Measurements from ENCODE around the gene SCNN1A. TPM values are rescaled to one million over a fixed set of nuclear protein-coding genes. Genes with fewer than 3 reads are reported as not detected.

The SCNN1A gene
- total RNA-seq, 1 donor from 2014 or later, result 1.2 TPM

DNA sequence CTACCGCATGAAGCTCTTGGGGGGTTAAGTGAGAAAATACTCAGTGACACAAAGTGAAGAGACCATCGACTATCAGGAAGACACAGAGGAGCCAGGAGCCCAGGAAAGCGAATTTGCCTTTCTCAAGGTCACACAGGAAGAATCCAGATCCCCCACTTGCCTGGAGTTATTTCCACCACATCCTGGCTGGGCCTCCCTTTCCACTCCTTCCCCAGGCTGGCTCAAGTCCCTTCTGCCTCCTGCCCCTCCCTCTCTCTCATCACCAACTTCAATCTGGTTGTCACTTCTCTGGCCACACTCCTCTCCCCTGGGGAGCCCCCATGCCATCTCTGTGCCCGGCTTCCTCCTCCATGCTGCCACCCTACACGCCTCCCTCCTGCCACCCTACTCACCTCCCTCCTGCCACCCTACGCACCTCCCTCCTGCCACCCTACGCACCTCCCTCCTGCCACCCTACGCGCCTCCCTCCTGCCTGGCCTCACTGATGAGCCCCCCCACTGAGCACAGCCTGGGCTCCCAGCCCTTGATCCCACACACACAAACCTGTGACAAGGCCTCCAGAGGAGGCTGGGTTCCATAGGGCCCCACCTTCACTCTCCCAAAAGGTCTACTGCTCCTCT, 6.3 kb downstream of the SCNN1A start:
- peaks cover 7% of the 10 kb centered on the region for H3K27me3 ChIP-seq
- H3K27ac ChIP-seq, result no peak overlapping the region
- H3K9ac ChIP-seq, result no peak overlapping the region
- no peaks in the 10 kb centered on the region for H3K9me3 ChIP-seq (ENCODE audit: low read depth)
- H3K4me3 Mint-ChIP-seq, result no peak overlapping the region
- H3K4me2 ChIP-seq, result no peak overlapping the region
- no peak for DNase-seq (ENCODE audit: low spot score)
- H3K36me3 Mint-ChIP-seq, result no peaks in the 10 kb centered on the region
- H3K79me2 ChIP-seq (ENCODE audit: low read depth), result peaks cover 15% of the 10 kb centered on the region
- H3K4me1 ChIP-seq, result peaks cover 38% of the 10 kb centered on the region
- no peaks in the 10 kb centered on the region for H3K36me3 ChIP-seq
- peaks cover 38% of the 10 kb centered on the region for H3F3A ChIP-seq (ENCODE audit: low read depth)
- peaks cover 21% of the 10 kb centered on the region for H3K27me3 Mint-ChIP-seq (ENCODE audit: insufficient read depth, low read depth)
- no peak overlapping the region for H2AFZ ChIP-seq (replicated peaks)
- peak overlapping the region; percentile 42 for H3K27ac Mint-ChIP-seq
- peaks cover 42% of the 10 kb centered on the region for H3K4me1 Mint-ChIP-seq
- H3K9me3 Mint-ChIP-seq, result no peaks in the 10 kb centered on the region
- TF ChIP-seq, protein P1, sequence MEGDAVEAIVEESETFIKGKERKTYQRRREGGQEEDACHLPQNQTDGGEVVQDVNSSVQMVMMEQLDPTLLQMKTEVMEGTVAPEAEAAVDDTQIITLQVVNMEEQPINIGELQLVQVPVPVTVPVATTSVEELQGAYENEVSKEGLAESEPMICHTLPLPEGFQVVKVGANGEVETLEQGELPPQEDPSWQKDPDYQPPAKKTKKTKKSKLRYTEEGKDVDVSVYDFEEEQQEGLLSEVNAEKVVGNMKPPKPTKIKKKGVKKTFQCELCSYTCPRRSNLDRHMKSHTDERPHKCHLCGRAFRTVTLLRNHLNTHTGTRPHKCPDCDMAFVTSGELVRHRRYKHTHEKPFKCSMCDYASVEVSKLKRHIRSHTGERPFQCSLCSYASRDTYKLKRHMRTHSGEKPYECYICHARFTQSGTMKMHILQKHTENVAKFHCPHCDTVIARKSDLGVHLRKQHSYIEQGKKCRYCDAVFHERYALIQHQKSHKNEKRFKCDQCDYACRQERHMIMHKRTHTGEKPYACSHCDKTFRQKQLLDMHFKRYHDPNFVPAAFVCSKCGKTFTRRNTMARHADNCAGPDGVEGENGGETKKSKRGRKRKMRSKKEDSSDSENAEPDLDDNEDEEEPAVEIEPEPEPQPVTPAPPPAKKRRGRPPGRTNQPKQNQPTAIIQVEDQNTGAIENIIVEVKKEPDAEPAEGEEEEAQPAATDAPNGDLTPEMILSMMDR (IDR thresholded peaks at IDR 0.05), result no peak
- TF ChIP-seq EZH2 (IDR thresholded peaks at IDR 0.05) (no peak), EZH2phosphoT487 (IDR thresholded peaks at IDR 0.05) (no peak)
- no peaks in the 10 kb centered on the region for H4K20me1 ChIP-seq (ENCODE audit: low read depth)
- H3K4me3 ChIP-seq, result no peak overlapping the region

DNA sequence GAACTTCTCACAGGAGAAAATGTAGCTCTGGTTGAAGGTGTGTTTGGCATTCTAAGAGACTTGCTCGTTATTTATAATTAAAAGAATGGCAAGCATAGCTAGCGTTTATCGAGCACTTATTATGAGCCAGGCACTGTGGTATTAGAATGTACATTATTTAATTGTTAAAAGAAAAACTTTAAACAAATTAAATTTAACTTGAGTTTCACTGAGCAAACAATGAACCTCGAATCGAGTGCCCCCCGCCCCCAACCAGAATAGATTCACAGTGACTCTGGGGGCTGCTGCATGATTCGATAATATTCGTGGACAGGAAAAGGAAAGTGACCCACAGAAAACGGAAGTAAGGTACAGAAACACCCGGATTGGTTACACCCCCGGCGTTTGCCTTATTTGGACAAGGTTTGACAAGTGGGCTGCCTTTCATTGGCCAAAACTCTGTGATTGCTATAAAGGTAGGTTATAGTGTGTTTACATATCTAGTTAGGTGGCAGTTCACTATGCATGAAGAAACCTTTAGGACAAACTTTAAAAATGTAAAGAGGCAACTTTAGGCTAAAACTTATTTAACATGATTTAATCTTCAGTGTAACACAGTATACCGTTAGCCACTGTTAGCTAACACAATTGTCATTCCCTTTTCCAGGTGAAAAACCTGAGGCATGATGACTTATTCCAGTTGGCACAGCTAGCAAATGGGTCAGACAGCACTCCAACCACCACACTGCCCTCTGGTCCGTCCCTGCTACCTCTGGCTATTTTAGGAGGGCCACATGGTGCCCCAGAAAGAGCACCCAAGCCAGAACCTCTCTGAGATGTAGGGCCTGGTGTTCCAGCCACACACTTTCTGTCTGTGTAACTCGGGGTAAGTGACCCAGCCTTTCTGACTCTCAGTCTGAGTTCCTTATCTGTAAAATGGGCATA, 7.1 kb downstream of the SCNN1A start:
- H3K4me1 ChIP-seq, result peaks cover 30% of the 10 kb centered on the region
- H3K27ac Mint-ChIP-seq, result no peak overlapping the region
- no peaks in the 10 kb centered on the region for H3K9me3 ChIP-seq (ENCODE audit: low read depth)
- no peaks in the 10 kb centered on the region for H3K36me3 ChIP-seq
- no peak overlapping the region for H3K4me2 ChIP-seq
- no peaks in the 10 kb centered on the region for H4K20me1 ChIP-seq (ENCODE audit: low read depth)
- H3K79me2 ChIP-seq (ENCODE audit: low read depth), result peaks cover 15% of the 10 kb centered on the region
- no peak overlapping the region for H3K27ac ChIP-seq
- H3K27me3 ChIP-seq, result no peaks in the 10 kb centered on the region
- no peak for DNase-seq (ENCODE audit: low spot score)
- H2AFZ ChIP-seq (replicated peaks), result no peak overlapping the region
- H3K4me3 Mint-ChIP-seq, result no peak overlapping the region
- no peak overlapping the region for H3K9ac ChIP-seq
- H3K4me1 Mint-ChIP-seq, result peaks cover 35% of the 10 kb centered on the region
- peaks cover 38% of the 10 kb centered on the region for H3F3A ChIP-seq (ENCODE audit: low read depth)
- TF ChIP-seq, protein P1 (IDR thresholded peaks at IDR 0.05), result no peak
- TF ChIP-seq EZH2 (IDR thresholded peaks at IDR 0.05), result no peak
- no peak for TF ChIP-seq EZH2phosphoT487 (IDR thresholded peaks at IDR 0.05)
- peaks cover 15% of the 10 kb centered on the region for H3K27me3 Mint-ChIP-seq (ENCODE audit: insufficient read depth, low read depth)
- H3K36me3 Mint-ChIP-seq, result no peaks in the 10 kb centered on the region
- H3K4me3 ChIP-seq, result no peak overlapping the region
- no peaks in the 10 kb centered on the region for H3K9me3 Mint-ChIP-seq

DNA sequence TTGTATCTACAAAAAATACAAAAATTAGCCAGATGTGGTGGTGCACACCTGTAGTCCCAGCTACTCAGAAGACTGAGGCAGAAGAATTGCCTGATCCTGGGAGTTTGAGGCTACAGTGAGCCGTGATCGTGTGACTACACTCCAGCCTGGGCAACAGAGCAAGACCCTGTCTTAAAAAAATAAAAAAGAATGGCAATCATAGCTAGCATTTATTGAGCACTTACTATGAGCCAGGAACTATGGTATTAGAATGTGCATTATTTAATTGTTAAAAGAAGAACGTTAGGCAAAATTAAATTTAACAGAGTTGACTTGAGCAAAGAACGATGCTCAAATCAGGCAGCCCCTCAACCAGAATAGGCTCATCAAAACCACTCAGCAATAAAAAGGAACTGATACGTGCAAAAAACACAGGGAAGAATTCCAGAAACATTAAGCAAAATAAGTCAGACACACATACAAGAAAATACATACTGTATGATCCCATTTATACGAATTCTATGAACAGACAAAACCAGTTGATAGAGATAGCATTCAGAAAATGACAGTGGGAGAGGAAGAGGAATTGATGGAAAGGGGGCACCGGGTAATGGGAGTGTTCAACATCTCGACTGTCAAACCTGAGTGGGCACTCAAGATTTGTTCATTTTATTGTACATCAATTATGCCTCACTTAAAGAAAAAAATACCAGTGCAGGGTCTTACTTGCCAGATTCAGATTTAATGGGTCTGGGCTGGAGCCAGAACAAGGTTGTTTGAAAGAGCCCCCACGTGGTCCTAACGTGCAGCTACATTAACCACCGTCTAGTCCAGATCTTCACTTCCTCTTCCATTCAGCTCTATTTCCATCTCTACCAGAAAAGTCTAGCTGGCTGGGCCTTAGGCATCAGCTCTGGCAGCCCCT, 8.0 kb downstream of the SCNN1A start:
- Histone ChIP-seq H3K4me2 (no peak overlapping the region), H4K20me1 (ENCODE audit: low read depth) (no peaks in the 10 kb centered on the region), H3K79me2 (ENCODE audit: low read depth) (peaks cover 15% of the 10 kb centered on the region), H2AFZ (replicated peaks) (no peak overlapping the region), H3K27me3 (no peaks in the 10 kb centered on the region), H3K36me3 (no peaks in the 10 kb centered on the region), H3K4me3 (no peak overlapping the region), H3K9me3 (ENCODE audit: low read depth) (no peaks in the 10 kb centered on the region), H3K9ac (no peak overlapping the region), H3F3A (ENCODE audit: low read depth) (peaks cover 30% of the 10 kb centered on the region), H3K27ac (no peak overlapping the region), H3K4me1 (peaks cover 21% of the 10 kb centered on the region)
- peaks cover 26% of the 10 kb centered on the region for H3K4me1 Mint-ChIP-seq
- no peak for DNase-seq (ENCODE audit: low spot score)
- H3K4me3 Mint-ChIP-seq, result no peak overlapping the region
- no peak overlapping the region for H3K27ac Mint-ChIP-seq
- no peaks in the 10 kb centered on the region for H3K9me3 Mint-ChIP-seq
- TF ChIP-seq, protein P1 (IDR thresholded peaks at IDR 0.05), result peak; percentile 22
- no peak for TF ChIP-seq EZH2 (IDR thresholded peaks at IDR 0.05)
- no peak for TF ChIP-seq EZH2phosphoT487 (IDR thresholded peaks at IDR 0.05)
- peaks cover 14% of the 10 kb centered on the region for H3K27me3 Mint-ChIP-seq (ENCODE audit: insufficient read depth, low read depth)
- no peaks in the 10 kb centered on the region for H3K36me3 Mint-ChIP-seq
